Neural progenitor cell (in vitro differentiated cells): ENCODE results near the gene OR11H7.

Experiments
- EZH2 ChIP-seq: fragments of 200-600 bp; sonication (generic); IDR thresholded peaks from 2 replicates; pipeline ENCODE4 v1.6.1; 2017; ENCODE audit warnings: antibody characterized with exemption, mild to moderate bottlenecking, moderate library complexity
- TF ChIP-seq, protein P1 (sequence below): fragments of 200-600 bp; sonication (generic); IDR thresholded peaks from 2 replicates; pipeline ENCODE4 v1.5.1; 2017; ENCODE audit warnings: antibody characterized with exemption, mild to moderate bottlenecking

GRCh38 chr14:20223410-20223809, 5.4 kb upstream of the OR11H7 start, which contains the start of gene OR11H6:
- TF ChIP-seq, protein P1, sequence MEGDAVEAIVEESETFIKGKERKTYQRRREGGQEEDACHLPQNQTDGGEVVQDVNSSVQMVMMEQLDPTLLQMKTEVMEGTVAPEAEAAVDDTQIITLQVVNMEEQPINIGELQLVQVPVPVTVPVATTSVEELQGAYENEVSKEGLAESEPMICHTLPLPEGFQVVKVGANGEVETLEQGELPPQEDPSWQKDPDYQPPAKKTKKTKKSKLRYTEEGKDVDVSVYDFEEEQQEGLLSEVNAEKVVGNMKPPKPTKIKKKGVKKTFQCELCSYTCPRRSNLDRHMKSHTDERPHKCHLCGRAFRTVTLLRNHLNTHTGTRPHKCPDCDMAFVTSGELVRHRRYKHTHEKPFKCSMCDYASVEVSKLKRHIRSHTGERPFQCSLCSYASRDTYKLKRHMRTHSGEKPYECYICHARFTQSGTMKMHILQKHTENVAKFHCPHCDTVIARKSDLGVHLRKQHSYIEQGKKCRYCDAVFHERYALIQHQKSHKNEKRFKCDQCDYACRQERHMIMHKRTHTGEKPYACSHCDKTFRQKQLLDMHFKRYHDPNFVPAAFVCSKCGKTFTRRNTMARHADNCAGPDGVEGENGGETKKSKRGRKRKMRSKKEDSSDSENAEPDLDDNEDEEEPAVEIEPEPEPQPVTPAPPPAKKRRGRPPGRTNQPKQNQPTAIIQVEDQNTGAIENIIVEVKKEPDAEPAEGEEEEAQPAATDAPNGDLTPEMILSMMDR = no peak
- TF ChIP-seq EZH2 = no peak
